Left cardiac atrium (tissue), 4 donors: ENCODE data around the gene ELAVL1. TPM values are rescaled to one million over a fixed set of nuclear protein-coding genes. Genes with fewer than 3 reads are reported as not detected.
A peak's percentile ranks its signal among the peaks of the same experiment; 100 is the strongest.

Experiments
- ATAC-seq, 2 donors: fragments of 200-7000 bp; cut with Tn5 transposase; one replicate each; pipeline ENCODE4 v1.9.1; 2020; ENCODE audit warnings: mild to moderate bottlenecking in 2 of 2, moderate library complexity in 2 of 2
- DNase-seq: peaks from one replicate; pipeline ENCODE4 v3.0.0-alpha.2; 2020
- intact Hi-C, 2 donors: fragments of 100-400 bp; cut with DNase I; formaldehyde crosslinking; loops; one replicate each; pipeline versions ENCODE4 v1.14.1 to v1.15.1; 2022 to 2023
- total RNA-seq, 2 donors: library from RNA; stranded (reverse); fragmentation: NEBNext Ultra II Directional; extraction: Animal tissue kit (Norgen Biotek cat#: 25700); gene quantifications; one replicate each; pipeline ENCODE4 v1.2.1, GENCODE V29; 2021
- donor health status: DM: no; HTN: yes; CAD: no.
- donor health status: DM: no; HTN: yes; CAD: no; lungs with severe emphysema.
- donor health status: DM: yes; HTN: yes; CAD: no.
- donor health status: Dilated cardiomyopathy.

Gene ELAVL1
- total RNA-seq, 2 donors from 2014 or later = 51.6 to 68.3 TPM

DNA sequence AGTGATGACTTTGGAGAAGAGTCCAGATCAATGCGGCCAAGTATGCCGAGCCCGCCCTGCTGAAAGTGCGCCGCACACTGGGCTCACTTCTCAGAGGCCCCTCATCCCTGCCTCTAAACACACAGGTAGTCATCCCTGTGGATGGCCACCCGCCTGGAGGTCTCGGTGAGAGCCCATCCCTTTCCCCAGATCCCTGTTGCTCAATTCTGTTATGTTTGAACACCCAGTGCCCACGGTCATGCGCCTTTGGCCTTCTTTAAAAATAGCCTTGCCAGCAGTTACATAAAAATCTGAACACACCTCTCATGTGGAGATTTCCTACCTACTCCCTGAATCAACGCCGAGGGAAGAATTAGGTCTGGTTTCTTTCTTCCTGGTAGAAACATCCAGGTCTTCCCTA lies 11.9 kb downstream of the ELAVL1 start:
- DNase-seq (no peak), ATAC-seq (peak; percentile 46 to 72)
- intact Hi-C loops = no loop called here

DNA sequence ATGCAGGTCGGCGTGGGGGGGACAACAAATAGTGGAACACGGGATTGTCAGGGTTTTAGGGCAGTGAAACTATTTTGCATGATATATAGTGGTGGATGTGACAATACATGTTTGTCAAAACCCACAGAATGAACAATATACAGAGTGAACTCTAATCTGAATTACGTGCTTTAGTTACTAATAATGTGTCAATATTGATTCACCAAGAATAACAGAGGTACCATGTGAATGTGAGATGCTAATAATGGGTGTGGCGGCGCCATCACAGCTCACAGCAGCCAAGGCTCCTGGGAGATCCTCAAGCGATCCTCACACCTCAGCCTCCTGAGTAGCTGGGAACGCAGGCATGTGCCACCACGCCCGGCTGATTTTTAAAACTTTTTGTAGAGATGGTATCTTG lies 12.9 kb downstream of the ELAVL1 start:
- intact Hi-C loops = no loop called here

DNA sequence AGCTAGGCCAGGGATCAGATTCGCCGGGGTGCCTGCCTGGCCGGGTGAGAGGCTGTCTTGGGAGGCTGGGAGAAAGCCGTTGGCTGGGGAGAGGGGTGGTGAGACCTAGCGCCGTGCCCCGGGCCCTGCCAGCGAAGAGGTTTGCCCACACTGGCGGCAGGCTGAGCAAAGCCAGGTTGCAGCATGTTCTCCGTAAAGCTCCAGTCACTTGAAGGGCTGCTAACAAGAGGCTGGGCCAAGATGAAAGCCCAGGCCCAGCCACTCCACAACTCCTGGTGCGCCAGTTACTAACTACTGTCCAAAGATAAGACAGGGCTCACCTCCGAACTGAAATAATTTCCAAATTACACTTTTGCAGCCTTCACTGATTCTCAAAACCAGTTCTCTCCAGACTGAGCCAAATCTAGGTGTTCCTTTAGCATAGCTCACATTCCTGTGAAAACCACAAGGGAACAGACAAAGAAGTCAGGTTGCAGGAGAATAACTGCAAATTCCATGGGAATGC lies 16.3 kb downstream of the ELAVL1 start:
- peak in 1 of 2 donors; percentile 10 for ATAC-seq
- intact Hi-C loops = no loop called here
- no peak for DNase-seq

More for the DNA sequence above, 12.9 kb downstream of the ELAVL1 start:
- ATAC-seq (no peak), DNase-seq (no peak)

DNA sequence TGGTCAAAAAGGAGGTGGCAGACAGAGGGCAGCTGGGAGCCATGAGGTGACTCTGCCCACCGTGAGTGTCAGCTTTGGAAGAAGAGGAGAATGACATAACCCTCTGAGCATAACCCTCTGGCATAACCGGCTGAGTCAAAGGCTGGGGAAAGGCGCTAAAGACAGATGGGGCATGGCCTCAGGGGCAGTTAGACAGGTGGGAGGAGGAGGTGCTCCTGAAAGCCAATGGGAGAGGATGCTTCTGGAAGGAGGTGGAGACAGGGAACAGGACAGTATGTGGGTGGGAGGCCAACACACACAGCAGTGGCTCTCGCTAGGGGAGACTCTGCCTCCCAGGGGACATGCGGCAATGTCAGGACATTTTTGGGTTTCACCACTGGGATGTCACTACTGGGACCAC lies 17.1 kb downstream of the ELAVL1 start:
- DNase-seq (no peak), ATAC-seq (peak in 1 of 2 donors; percentile 46)
- intact Hi-C loops = no loop called here

DNA sequence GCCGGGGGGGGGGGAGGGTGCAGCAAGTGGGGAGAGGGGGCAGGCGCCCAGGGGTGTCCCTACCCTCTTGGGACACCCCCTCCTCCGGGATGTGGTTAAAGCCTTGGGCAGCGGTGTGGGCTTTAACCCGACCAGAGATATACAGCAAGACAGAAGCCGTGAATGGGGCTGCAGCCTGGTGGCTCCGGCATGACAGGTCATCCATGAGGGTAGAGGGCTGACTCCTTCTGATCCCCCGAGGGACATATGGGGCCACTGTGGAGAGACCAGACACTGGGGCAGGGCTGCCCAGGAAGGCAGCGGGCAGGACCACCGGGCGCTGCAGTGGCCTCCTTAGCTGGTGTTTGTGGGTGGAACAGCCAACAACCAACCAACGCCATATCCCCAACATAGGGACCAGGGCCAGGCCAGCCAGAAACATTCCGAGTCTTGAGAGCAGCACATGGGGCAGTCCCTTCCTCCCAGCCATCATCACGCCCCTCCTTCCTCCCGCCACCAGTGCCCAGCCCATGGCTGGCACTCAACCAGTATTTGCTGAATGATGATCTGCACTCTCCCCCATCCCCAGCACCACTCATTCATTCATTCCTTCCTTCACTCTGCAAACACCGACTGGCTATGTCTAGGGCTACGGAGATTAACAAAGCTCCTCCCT lies 18.2 kb downstream of the ELAVL1 start:
- intact Hi-C loops = no loop called here
- no peak for DNase-seq
- ATAC-seq = no peak

DNA sequence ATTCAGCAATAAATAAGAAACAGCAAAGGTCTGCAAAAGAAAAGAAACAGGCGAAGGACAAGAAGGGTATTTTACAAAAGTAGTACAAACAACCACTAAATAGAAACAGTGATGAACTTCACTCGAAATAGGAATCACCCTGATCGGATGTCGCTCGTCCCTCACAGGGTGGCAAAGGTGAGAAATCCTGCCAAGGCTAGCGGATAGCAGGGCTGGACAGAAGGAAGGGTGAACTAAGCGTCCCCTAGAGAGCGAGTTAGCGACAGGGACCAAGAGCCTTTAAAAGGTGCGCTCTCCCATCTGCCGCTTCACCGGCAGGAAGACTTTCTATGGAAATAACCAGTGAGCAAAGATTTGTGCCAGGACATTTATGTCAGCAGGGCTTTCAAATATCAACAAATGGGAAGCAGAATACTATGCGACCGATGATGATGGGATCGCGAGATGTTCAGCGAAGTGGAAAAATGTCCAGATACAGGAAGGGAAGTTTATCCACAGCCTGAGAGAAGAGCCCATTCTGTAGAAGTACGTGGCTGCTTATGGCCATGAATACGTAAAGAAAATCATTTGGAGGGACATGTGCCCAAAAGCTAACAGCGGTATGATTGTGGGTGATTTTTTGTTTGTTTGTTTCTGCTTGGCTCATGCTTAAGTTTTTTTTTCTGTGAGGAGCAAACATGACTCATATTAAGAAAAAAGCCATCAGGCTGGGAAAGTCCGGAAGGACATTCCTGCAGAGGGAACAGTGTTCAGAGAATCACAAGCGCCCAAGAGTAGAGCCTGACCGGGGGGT lies 18.9 kb downstream of the ELAVL1 start:
- ATAC-seq = no peak
- DNase-seq = no peak
- intact Hi-C loops = no loop called here

DNA sequence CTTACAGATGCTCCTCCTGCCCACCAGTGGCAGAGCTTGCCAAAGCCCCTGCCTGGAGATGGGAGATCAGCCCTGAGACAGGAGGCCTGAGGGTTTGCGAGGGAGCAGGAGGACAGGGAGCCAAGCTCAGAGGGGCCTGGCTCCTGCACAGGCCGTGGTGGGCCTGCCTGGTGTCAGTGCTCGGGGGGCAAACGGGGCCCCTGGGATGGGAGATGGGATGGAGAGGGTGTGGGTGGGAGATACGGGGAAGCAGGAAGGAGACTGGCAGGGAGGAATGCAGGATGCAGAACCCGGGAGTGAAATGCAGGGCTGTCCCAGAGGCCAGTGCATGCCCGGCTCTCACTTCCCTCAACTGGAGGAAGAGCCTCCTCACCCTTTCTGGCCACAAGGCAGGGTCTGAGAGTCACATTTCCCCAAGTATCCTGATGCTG lies 19.9 kb downstream of the ELAVL1 start:
- ATAC-seq (no peak), DNase-seq (no peak)
- intact Hi-C loops = no loop called here

DNA sequence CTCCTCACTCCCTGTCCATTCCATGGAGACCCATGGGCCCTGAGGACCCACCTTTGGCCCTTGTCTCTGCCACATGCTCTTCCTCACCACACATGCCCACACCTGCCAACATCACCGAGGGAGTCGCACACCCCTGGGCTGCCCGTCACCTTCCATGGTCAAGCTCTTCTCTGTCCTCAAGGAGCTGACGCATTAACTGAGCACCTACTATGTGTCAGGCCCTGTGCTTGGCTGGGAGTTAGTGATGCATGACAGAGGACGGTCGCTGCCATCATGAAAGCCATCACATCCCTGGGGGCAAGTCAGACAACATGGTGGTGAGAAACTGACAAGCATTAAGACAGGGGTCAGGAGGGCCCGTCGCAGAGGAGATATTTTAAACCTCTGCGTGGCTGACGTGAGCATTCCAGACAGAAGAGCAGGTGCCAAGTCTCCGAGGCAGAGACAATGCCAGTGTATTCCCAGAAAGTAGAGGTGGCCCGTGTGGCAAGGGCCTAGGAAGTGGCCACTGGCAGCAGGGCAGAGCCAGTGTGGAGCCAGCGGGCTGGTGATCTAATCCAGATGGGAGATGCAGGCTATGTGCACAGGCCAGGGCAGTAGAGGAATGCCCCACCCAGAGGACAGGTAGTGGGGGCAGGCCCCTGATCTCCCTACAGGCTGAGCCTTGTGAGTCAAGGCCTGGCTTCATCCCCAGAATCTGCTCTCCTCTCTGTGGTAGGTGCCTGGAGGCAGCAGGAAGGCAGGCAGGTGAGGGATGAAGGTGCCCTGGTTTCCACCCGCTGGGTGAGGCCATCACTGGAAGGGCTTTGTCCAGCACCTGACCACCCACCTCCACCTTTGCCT lies 21.2 kb downstream of the ELAVL1 start:
- peak; percentile 55 for DNase-seq
- intact Hi-C loops = no loop called here
- peak; percentile 14 to 41 for ATAC-seq

DNA sequence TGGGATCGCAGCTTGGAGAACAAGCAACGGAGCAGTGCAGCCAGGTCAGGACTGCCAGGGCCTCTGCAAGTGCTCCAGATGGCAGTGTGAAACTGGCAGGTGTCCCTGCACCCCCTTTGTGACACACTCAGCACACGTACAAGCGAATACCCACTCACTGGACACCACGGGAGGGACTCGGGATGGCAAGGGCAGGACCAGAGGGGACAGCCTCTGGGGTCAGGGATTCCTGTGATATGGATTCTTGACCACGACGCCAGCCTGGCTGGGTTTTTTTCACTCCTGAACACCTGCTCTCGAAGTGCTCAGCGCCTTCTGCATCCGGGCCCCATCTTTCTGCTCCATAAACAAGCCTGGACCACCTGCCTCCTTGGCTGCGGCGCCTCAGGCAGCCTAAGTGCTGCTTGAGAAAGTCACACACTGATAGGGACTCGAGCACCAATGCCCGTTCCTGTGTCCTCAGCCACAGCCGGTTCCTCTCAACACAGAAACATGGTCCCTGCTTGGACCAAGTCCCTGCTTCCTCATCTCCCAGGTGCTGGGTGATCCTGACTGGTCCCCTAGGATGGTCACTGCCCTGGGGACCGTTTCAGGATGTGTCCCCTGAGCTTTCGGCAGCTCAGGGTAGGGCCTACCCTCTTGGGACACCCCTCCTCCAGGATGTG lies 22.0 kb downstream of the ELAVL1 start:
- DNase-seq = no peak
- no peak for ATAC-seq
- intact Hi-C loops = no loop called here

DNA sequence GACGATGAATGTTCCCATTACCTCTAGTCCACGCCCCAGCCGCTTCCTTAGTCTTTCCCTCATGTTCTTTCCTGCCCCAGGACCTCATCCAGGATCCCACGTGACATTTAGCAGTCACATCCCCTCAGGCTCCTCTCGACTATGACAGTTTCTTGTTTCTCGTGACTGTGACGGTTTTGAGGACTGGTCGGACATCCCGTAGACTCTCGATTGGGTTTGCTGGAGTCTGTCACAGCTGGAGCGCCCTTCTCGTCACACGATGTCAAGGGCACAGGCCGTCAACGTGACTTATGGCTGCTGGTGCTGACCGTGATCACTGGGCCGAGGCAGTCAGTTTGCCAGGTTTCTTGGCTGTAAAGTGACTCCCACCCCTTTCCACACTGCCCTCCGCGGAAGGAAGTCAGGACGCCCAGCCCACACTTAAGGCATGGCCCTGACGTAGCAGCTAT lies 22.8 kb downstream of the ELAVL1 start:
- no peak for ATAC-seq
- intact Hi-C loops = no loop called here
- no peak for DNase-seq

DNA sequence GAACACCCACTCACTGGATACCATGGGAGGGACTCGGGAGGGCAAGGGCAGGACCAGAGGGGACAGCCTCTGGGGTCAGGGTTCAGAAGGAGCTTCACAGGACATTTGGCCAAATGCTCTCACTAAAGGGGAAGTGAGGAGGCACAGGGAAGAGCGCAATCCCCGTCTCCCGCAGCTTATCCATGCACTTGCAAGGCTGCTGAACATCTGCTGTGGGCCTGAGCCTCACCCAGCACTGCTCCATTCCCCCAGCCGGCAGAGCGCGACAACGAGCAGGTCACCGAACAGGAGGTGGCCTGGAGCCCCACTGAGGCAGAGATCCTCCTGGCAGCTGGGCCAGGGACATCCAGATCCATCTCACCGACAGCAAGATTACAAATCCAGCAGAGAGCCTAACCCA lies 23.3 kb downstream of the ELAVL1 start:
- no peak for DNase-seq
- no peak for ATAC-seq
- intact Hi-C loops = no loop called here

DNA sequence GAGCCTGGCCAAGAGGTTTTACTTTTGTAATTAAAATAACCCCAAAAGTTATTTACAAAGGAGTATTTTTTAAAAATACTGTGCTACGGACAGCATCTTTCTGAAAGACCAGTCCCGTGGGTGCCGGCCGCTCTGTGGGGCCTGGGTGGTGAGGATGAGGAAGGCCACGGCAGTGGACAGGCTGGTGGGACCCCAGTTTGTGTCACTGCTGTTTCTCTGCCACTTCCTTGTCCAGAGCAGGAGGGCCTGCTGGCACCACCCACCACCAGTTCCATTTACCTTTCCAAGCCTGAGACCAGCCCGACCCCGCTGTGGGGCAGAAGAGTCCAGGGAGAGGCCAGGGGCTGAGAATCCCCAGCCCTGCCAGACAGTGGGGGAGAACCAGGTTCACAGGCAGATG lies 23.8 kb downstream of the ELAVL1 start:
- intact Hi-C loops = no loop called here
- DNase-seq (no peak), ATAC-seq (no peak)

DNA sequence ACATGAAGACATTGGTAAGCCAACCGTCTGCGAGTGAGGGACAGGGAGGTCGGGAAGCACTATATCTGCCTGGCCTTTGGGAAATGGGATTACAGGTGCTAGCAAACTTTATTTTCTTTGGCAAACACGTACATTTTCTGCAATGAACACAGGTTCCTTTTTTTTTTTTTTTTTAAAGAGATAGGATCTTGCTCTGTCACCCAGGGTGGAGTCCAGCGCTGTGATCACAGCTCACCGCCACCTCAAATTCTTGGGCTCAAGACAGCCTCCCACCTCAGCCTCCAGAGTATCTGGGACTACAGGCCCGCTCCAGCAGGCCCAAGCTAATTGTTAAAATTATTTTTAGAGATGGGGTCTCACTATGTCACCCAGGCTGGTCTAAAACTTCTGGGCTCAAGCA lies 24.2 kb downstream of the ELAVL1 start:
- no peak for DNase-seq
- ATAC-seq = no peak
- intact Hi-C loops = no loop called here

DNA sequence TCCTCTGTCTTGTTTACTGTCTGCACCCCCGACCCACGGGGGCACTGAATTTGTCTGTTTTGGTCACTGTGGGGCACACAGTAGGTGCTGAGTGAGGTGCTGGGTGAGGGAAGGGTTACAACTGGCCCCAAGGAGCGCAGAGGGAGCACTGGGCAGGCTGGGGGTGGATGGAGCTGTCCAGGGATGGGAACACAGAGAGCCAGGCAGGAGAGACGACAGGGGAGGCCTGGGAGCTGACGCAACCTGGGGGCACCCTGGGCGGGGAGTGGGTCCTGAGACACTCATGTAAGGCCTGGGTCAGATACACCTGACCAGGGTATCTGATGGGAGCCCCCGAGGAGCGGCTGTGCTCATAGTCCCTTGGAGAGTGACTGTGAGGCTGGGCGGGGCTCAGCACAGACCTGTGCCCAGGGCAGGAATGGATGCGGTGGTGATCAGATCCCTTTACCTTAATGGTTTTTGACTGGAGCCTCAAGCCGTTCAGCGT lies 24.8 kb downstream of the ELAVL1 start:
- intact Hi-C loops = no loop called here
- no peak for ATAC-seq
- no peak for DNase-seq

DNA sequence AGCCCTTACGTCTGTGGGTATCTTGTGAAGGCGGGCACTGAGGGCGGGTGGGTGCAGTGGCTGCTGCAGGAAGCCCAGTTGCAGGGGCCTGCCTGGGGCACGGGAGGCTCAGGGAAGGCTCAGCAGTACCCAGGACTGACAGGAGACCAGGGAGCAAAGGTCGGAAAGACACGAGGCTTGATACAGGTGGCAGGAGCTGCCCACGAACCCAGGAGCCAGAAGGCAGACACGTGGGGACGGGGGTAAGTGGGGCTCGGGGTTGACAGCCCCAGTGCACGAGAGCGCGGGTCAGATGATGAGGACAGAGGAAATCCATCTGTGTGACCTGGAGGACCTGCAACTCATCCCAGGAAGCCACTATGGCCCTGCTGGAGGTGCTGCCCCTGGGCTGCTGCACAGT lies 25.3 kb downstream of the ELAVL1 start:
- intact Hi-C loops = no loop called here
- ATAC-seq (no peak), DNase-seq (no peak)

DNA sequence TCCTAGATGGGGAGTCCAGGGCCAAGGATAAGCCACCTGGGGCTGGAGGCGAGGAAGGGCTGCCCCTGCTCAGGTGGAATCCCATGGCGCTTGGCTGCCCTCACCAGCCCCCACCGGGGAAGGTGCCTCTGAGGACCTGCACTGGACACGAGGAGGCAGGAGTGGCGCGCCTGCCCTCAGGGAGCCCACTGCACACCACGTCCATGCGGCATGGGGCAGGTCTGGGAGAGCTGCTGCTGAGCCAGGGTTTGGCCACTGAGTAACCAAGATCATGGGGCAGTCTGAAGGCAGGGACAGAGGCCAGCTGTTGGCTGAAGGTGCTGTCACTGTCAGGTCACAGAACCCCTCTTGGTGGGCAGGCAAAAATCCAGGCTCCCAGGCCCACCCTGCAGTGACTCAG lies 25.9 kb downstream of the ELAVL1 start:
- intact Hi-C loops = loop anchor here in 1 of 2 donors (10.0 kb wide), 1 partner anchor 275 kb away; no protein-coding TSS in a partner anchor
- DNase-seq (no peak), ATAC-seq (no peak)

DNA sequence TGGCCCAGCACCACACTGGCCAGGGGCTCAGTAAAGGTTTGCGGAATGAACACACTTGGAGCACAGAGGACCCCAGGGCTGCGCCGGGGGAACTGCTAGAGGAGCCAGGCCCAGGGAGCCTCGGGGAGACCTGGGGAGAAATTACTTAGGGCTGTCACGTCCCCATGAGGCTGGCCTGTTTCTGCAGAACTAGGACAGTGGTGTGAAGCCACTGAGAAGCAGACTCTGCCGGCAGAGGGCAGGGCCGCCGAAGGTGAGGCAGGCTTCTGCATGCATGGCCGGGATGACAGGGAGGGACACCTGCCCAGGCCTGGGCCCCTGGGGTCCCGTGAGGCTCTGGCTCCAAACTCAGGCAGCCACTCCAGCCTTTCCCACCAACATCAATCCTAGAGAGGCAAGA lies 26.4 kb downstream of the ELAVL1 start:
- DNase-seq (no peak), ATAC-seq (no peak)
- intact Hi-C loops = loop anchor here in 1 of 2 donors (10.0 kb wide), 1 partner anchor 276 kb away; no protein-coding TSS in a partner anchor

DNA sequence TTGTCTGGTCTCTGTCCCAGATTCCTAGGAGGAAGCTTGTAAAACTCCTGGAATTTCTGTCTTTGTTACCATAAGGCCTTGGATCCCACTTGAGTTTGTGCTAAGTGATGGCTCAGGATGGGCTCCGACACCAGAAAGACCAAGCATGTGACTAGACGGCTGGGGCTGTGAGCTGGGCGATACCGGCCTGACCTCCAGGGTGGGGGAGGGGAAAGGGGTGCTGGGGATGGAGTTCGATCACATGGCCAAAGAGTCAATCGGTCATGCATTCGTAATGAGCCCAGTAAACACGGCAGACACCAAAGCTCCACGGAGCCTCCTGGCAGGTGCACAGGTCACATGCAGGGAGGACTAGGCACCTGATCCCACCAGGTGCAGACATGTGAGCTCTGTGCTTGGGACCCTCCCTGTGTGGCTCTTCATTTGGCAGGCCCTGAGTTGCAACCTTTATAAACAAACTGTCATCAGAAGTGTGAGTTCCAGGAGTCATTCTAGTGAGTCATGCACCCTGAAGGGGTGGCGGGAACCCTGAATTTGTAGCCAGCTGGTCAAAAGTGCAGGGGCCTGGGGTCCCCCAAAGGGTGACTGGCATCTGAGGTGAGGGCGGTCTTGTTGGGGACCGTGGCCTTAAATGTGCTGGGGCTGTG lies 27.1 kb downstream of the ELAVL1 start:
- DNase-seq (no peak), ATAC-seq (no peak)
- intact Hi-C loops = loop anchor here in 1 of 2 donors (10.0 kb wide), 1 partner anchor 276 kb away; no protein-coding TSS in a partner anchor
